ENCODE data around the gene SPSB4. TPM values are rescaled to one million over a fixed set of nuclear protein-coding genes. Genes with fewer than 3 reads are reported as not detected.

Gene SPSB4
- total RNA-seq, 1 donor from 2014 or later: 0.58 TPM

DNA sequence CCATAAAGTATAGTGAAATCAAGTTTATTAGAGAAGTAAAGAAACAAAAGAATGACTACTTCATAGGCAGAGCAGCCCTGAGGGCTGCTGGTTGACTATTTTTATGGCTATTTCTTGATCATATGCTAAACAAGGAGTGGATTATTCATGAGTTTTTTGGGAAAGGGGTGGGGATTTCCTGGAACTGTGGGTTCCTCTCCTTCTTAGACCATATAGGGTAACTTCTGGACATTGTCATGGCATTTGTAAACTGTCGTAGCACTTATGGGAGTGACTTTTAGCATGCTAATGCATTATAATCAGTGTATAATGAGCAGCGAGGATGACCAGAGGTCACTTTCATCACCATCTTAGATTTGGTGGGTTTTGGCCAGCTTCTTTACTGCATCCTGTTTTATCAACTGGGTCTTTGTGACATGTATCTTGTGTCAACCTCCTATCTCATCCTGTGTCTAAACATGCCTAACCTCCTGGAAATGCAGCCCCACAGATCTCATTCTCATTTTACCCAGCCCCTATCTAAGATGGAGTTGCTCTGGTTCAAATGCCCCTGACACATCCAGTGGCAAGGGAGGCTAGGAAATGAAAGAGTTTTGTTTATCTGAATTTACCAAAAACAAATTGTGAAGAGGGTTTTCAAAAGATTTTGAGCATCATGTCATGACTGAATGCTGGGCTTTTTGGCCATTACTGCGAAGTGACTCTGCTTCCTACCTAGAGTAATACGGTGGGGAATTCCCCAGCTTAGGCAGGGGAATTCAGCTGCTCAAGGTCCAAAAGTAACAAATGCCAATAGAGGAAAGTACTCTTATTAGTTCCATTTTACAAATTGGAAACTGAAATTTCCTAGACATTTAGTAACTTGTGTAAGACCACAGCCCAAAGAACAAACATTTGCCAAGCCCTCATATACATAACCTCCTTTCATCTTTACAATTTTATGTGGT lies 6.2 kb upstream of the SPSB4 start:
- no peak overlapping the region for H3K4me3 ChIP-seq (ENCODE audit: low read depth, low read length)
- no peak for DNase-seq (ENCODE audit: low read depth)
- no peak for TF ChIP-seq CTCF (conservative IDR thresholded peaks at IDR 0.05; ENCODE audit: low read depth, low read length)

GRCh38 chr3:141045849-141046248 lies 5.3 kb upstream of the SPSB4 start:
- H3K4me3 ChIP-seq (ENCODE audit: low read depth, low read length): no peak overlapping the region
- DNase-seq (ENCODE audit: low read depth): no peak
- TF ChIP-seq CTCF (conservative IDR thresholded peaks at IDR 0.05; ENCODE audit: low read depth, low read length): no peak

DNA sequence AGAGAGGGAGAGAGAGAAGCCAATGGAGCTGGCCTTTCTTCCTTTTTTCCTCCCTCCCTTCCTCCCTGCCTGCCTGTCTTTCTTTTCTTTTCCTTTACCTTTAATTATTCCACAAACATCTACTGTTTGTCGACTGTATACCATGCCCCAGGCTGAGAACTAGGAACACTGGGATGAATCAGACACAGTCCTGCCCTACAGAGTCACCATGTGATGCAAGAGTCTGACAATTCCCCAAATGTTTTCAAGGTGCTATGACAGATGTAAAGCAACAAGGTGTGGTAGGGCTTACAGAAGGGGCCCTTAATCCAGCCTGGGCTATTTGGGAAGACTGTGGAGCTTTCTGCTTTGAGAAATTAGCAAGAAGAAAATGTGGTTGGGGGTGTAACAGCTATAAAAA lies 4.0 kb upstream of the SPSB4 start:
- no peak for TF ChIP-seq CTCF (conservative IDR thresholded peaks at IDR 0.05; ENCODE audit: low read depth, low read length)
- no peak for DNase-seq (ENCODE audit: low read depth)
- H3K4me3 ChIP-seq (ENCODE audit: low read depth, low read length): no peak overlapping the region

GRCh38 chr3:141049681-141050080 lies 1.5 kb upstream of the SPSB4 start:
- no peak overlapping the region for H3K4me3 ChIP-seq (ENCODE audit: low read depth, low read length)

GRCh38 chr3:141051443-141052200 lies 475 bp downstream of the SPSB4 start:
- TF ChIP-seq CTCF (conservative IDR thresholded peaks at IDR 0.05; ENCODE audit: low read depth, low read length): no peak
- no peak for DNase-seq (ENCODE audit: low read depth)
- no peak overlapping the region for H3K4me3 ChIP-seq (ENCODE audit: low read depth, low read length)

More at GRCh38 chr3:141049681-141050080, 1.5 kb upstream of the SPSB4 start:
- no peak for DNase-seq (ENCODE audit: low read depth)
- peak; percentile 28 for TF ChIP-seq CTCF (conservative IDR thresholded peaks at IDR 0.05; ENCODE audit: low read depth, low read length)

GRCh38 chr3:141052201-141053069 lies 1.3 kb downstream of the SPSB4 start:
- DNase-seq (ENCODE audit: low read depth): no peak
- no peak overlapping the region for H3K4me3 ChIP-seq (ENCODE audit: low read depth, low read length)
- no peak for TF ChIP-seq CTCF (conservative IDR thresholded peaks at IDR 0.05; ENCODE audit: low read depth, low read length)

Data from epithelial cell of proximal tubule (primary cell).